Measurements from ENCODE around the gene EVC2.

DNA sequence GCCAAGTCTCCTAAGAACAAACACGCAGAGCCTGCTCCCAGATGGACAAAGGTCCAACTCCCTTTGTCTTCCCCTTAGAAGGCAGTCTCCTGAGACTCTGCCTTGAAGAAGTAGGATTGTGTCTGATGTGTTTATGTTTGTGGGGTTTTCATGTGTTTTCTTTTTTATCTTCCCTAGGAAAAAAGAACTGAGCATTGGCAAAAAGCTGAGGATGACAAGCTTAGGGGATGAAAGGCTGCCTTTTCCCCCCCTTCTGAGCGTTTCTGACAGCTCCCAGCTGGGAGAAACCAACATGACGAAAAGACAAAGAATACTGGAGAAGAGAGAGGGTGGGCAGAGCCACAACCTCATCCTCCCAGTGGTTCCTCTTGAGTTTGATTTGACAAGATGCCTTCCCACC lies 181.1 kb downstream of the EVC2 start:
- TF ChIP-seq EZH2 (IDR thresholded peaks at IDR 0.05; ENCODE audit: low read length, missing control alignments), result no peak
- TF ChIP-seq, protein P1, sequence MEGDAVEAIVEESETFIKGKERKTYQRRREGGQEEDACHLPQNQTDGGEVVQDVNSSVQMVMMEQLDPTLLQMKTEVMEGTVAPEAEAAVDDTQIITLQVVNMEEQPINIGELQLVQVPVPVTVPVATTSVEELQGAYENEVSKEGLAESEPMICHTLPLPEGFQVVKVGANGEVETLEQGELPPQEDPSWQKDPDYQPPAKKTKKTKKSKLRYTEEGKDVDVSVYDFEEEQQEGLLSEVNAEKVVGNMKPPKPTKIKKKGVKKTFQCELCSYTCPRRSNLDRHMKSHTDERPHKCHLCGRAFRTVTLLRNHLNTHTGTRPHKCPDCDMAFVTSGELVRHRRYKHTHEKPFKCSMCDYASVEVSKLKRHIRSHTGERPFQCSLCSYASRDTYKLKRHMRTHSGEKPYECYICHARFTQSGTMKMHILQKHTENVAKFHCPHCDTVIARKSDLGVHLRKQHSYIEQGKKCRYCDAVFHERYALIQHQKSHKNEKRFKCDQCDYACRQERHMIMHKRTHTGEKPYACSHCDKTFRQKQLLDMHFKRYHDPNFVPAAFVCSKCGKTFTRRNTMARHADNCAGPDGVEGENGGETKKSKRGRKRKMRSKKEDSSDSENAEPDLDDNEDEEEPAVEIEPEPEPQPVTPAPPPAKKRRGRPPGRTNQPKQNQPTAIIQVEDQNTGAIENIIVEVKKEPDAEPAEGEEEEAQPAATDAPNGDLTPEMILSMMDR (conservative IDR thresholded peaks at IDR 0.05 in 1 of 2, IDR thresholded peaks at IDR 0.05 in 1 of 2; ENCODE audit: low read depth in 1 of 2, low read length in 2 of 2), result no peak
